NK-92 (cell line): ENCODE measurements around the gene LEFTY1.
"Not testable (repeated sequence)": the region's sequence is repeated elsewhere in the genome, so short reads cannot be mapped to it uniquely, and the experiment has no call there.

ENCODE experiments used
- DNase-seq: peaks from one replicate; lab custom pipeline; 2025; ENCODE audit not compliant: unreplicated experiment; lab: John Stamatoyannopoulos, UW

Gene LEFTY1

GRCh38 chr1:225888289-225888897 is 553 bp downstream of the LEFTY1 start:
- no peak for DNase-seq

- not testable (repeated sequence) for DNase-seq
These were observed 1.2 kb downstream of the LEFTY1 start for GRCh38 chr1:225887554-225888288.

GRCh38 chr1:225887030-225887314 is 2.0 kb downstream of the LEFTY1 start:
- no peak for DNase-seq

- DNase-seq: no peak
These were observed 2.6 kb downstream of the LEFTY1 start for GRCh38 chr1:225886159-225887029.

- no peak for DNase-seq
These were observed 3.6 kb downstream of the LEFTY1 start for GRCh38 chr1:225885336-225885735.

GRCh38 chr1:225883616-225884265 is 5.2 kb downstream of the LEFTY1 start:
- no peak for DNase-seq

- DNase-seq: no peak
These were observed 6.0 kb downstream of the LEFTY1 start for GRCh38 chr1:225882694-225883615.

- no peak for DNase-seq
These were observed 6.8 kb downstream of the LEFTY1 start, which contains the start of gene TMEM63A for GRCh38 chr1:225881959-225882693. Gene TMEM63A, minus strand, starts transcription at chr1:225882380. Its CDS starts 4,800 bp downstream, at chr1:225877580.

GRCh38 chr1:225881081-225881958 is 7.6 kb downstream of the LEFTY1 start:
- DNase-seq: no peak

GRCh38 chr1:225880636-225881035 is 8.3 kb downstream of the LEFTY1 start:
- no peak for DNase-seq

GRCh38 chr1:225880222-225880588 is 8.7 kb downstream of the LEFTY1 start:
- no peak for DNase-seq

- no peak for DNase-seq
These were observed 9.3 kb downstream of the LEFTY1 start for GRCh38 chr1:225879521-225880221.

GRCh38 chr1:225878282-225878681 is 10.7 kb downstream of the LEFTY1 start:
- DNase-seq: no peak

GRCh38 chr1:225877580-225877979 is 11.4 kb downstream of the LEFTY1 start:
- no peak for DNase-seq

GRCh38 chr1:225876900-225877510 is 11.9 kb downstream of the LEFTY1 start:
- no peak for DNase-seq

- no peak for DNase-seq
These were observed 13.7 kb downstream of the LEFTY1 start for GRCh38 chr1:225875044-225875815.

- DNase-seq: no peak
These were observed 14.5 kb downstream of the LEFTY1 start for GRCh38 chr1:225874431-225874830.
